GM12878 (cell line): ENCODE results near the gene LIF. TPM values are rescaled to one million over a fixed set of nuclear protein-coding genes. Genes with fewer than 3 reads are reported as not detected.

ENCODE experiments used
- ATAC-seq: fragments of 200-7000 bp; cut with Tn5 transposase; 3 replicates; pipeline ENCODE4 v1.9.1; 2020; ENCODE audit warnings: mild to moderate bottlenecking, moderate library complexity
- BruUV-seq: library from RNA; stranded (reverse); fragments of 400-500 nt; replicated peaks from 2 replicates; lab custom pipeline; 2021; lab: Mats Ljungman, UMichigan
- CTCF ChIA-PET: fragments of 300-600 bp; sonication (Branson Sonifier 250); formaldehyde crosslinking; extraction: SDS; loops from one replicate; lab custom pipeline; 2021; ENCODE audit warnings: inconsistent platforms; lab: Yijun Ruan, JAX
- POLR2A ChIA-PET: fragments of 350-600 bp; formaldehyde crosslinking; extraction: SDS; loops from one replicate; lab custom pipeline; 2021; ENCODE audit warnings: inconsistent platforms; lab: Charles Lee
- RAD21 ChIA-PET: fragments of 300-600 bp; sonication (Branson Sonifier 250); formaldehyde crosslinking; loops from one replicate; lab custom pipeline; 2023; ENCODE audit warnings: antibody characterized with exemption; ENCODE audit not compliant: unreplicated experiment; lab: Charles Lee
- SMC1A ChIA-PET: fragments of 300-600 bp; sonication (Branson Sonifier 250); formaldehyde crosslinking; loops from one replicate; lab custom pipeline; 2023; ENCODE audit not compliant: unreplicated experiment, uncharacterized antibody; lab: Charles Lee
- DNase-seq: peaks from one replicate; pipeline ENCODE4 v3.0.0-alpha.2; 2011; ENCODE audit warnings: low read depth, low spot score
- FAIRE-seq: peaks from 3 replicates; lab custom pipeline; 2011; peaks lifted over from hg19 to GRCh38; lab: Jason Lieb, UNC
- H2AFZ ChIP-seq: 2 replicates; pipeline ENCODE4 v1.6.0; 2011; ENCODE audit warnings: low read depth, low read length, control low read depth; ENCODE audit not compliant: control insufficient read depth
- H3K27ac ChIP-seq: 2 replicates; pipeline ENCODE4 v1.5.1; 2011; ENCODE audit warnings: control low read depth; ENCODE audit not compliant: control insufficient read depth, insufficient read depth
- H3K27me3 ChIP-seq, 2 experiments: replicated peaks in 1 of 2; 2 replicates each; pipeline versions ENCODE4 v1.6.0 to v1.6.1; 2011; ENCODE audit warnings: low read length in 1 of 2; ENCODE audit not compliant: control insufficient read depth in 2 of 2, insufficient read depth in 2 of 2
- H3K36me3 ChIP-seq, 2 experiments: 2 replicates each; pipeline ENCODE4 v1.5.1; 2011; ENCODE audit warnings: low read length in 1 of 2; ENCODE audit not compliant: control insufficient read depth in 2 of 2, insufficient read depth in 2 of 2
- H3K4me1 ChIP-seq: 2 replicates; pipeline ENCODE4 v1.6.1; 2011; ENCODE audit warnings: mild to moderate bottlenecking, low read length, moderate library complexity, mixed read lengths; ENCODE audit not compliant: control insufficient read depth, insufficient read depth
- H3K4me2 ChIP-seq: 2 replicates; pipeline ENCODE4 v1.6.0; 2011; ENCODE audit warnings: control low read depth; ENCODE audit not compliant: control insufficient read depth, insufficient read depth
- H3K4me3 ChIP-seq: fragments of 200-600 bp; sonication (generic); 2 replicates; pipeline ENCODE4 v1.5.1; 2016
- H3K79me2 ChIP-seq: 2 replicates; pipeline ENCODE4 v1.6.0; 2011; ENCODE audit warnings: low read length; ENCODE audit not compliant: control insufficient read depth, insufficient read depth
- H3K9ac ChIP-seq: 2 replicates; pipeline ENCODE4 v1.8.0; 2011; ENCODE audit warnings: low read length, control low read depth, mixed read lengths; ENCODE audit not compliant: control insufficient read depth, insufficient read depth
- H3K9me3 ChIP-seq: replicated peaks from 3 replicates; pipeline ENCODE4 v1.5.1; 2011; ENCODE audit warnings: mild to moderate bottlenecking, low read length; ENCODE audit not compliant: control insufficient read depth, insufficient read depth
- H4K20me1 ChIP-seq: 2 replicates; pipeline ENCODE4 v1.6.0; 2011; ENCODE audit not compliant: control insufficient read depth, insufficient read depth
- DPF2 ChIP-seq: fragments of 450-650 bp; IDR thresholded peaks from 2 replicates; pipeline ENCODE4 v1.6.1; 2017; ENCODE audit warnings: mild to moderate bottlenecking
- IKZF1 ChIP-seq: fragments of 450-650 bp; conservative IDR thresholded peaks from 2 replicates; pipeline ENCODE4 v1.6.1; 2017; ENCODE audit warnings: antibody characterized with exemption, mild to moderate bottlenecking
- IRF5 ChIP-seq: fragments of 450-650 bp; IDR thresholded peaks from 2 replicates; pipeline ENCODE4 v1.6.1; 2017; ENCODE audit warnings: borderline replicate concordance
- PKNOX1 ChIP-seq: fragments of 450-650 bp; IDR thresholded peaks from 2 replicates; pipeline ENCODE4 v1.6.1; 2016; ENCODE audit warnings: mild to moderate bottlenecking
- POLR2AphosphoS5 ChIP-seq: IDR thresholded peaks from 2 replicates; pipeline ENCODE4 v1.6.1; 2011; ENCODE audit warnings: mild to moderate bottlenecking, low read length, inconsistent platforms
- SMARCA5 ChIP-seq: fragments of 450-650 bp; IDR thresholded peaks from 2 replicates; pipeline ENCODE4 v1.6.1; 2017; ENCODE audit warnings: mild to moderate bottlenecking
- SP1 ChIP-seq: IDR thresholded peaks from one replicate; pipeline ENCODE4 v1.6.1; 2011; ENCODE audit warnings: low read depth, low read length
- TBL1XR1 ChIP-seq: IDR thresholded peaks from 2 replicates; pipeline ENCODE4 v1.6.1; 2012; ENCODE audit warnings: low read depth, low read length, improper control_type of control experiment
- TCF12 ChIP-seq: IDR thresholded peaks from 2 replicates; pipeline ENCODE4 v1.6.1; 2011; ENCODE audit warnings: low read depth, mild to moderate bottlenecking, low read length
- YBX1 ChIP-seq: fragments of 450-650 bp; IDR thresholded peaks from 2 replicates; pipeline ENCODE4 v1.6.1; 2016; ENCODE audit warnings: antibody characterized with exemption
- ZNF207 ChIP-seq: fragments of 450-650 bp; IDR thresholded peaks from 2 replicates; pipeline ENCODE4 v1.6.1; 2014; ENCODE audit warnings: antibody characterized with exemption, mild to moderate bottlenecking, borderline replicate concordance
- ZSCAN29 ChIP-seq: fragments of 450-650 bp; IDR thresholded peaks from 2 replicates; pipeline ENCODE4 v1.6.1; 2017; ENCODE audit warnings: mild to moderate bottlenecking, moderate library complexity
- ZZZ3 ChIP-seq: IDR thresholded peaks from 2 replicates; pipeline ENCODE4 v1.6.1; 2011; ENCODE audit warnings: low read depth; ENCODE audit not compliant: control insufficient read depth, insufficient read length
- WGBS: methylation state at CpG from one replicate; pipeline ENCODE4 v1.1.6; 2016; ENCODE audit warnings: low lambda C conversion rate; ENCODE audit not compliant: insufficient replicate concordance, insufficient coverage; ENCODE audit errors: missing lambda C conversion rate; 5-methylcytosine and 5-hydroxymethylcytosine counted together
- in situ Hi-C: fragments of 300-500 bp; cut with MboI; formaldehyde crosslinking; loops from 9 replicates; pipeline ENCODE4 v1.14.3; 2018; ENCODE audit warnings: mixed read lengths
- intact Hi-C: fragments of 100-400 bp; cut with micrococcal nuclease; formaldehyde crosslinking; loops from one replicate; pipeline ENCODE4 v1.14.2; 2022; ENCODE audit not compliant: unreplicated experiment
- polyA plus RNA-seq, 11 experiments: library from polyadenylated mRNA; depleted of rRNA in 4 of 11; unstranded in 6 of 11; stranded (reverse) in 5 of 11; fragments of >200 nt; fragmentation: Nextera tagmentation in 4 of 11; fragmentation: Illumina TruSeq in 1 of 11; extraction: Ambion mirVana in 4 of 11; extraction: Trizol in 1 of 11; gene quantifications; 1 replicate in 1 of 11; 2 replicates in 10 of 11; pipeline versions ENCODE4 v1.2.1 to v1.2.3, GENCODE V29; 2011 to 2016; ENCODE audit warnings: inconsistent platforms in 2 of 11, missing spikeins in 2 of 11, low read depth in 1 of 11
- total RNA-seq, 4 experiments: library from RNA; depleted of rRNA in 3 of 4; stranded (reverse); fragments of >200 nt in 3 of 4; fragmentation: Illumina TruSeq in 1 of 4; extraction: Trizol in 1 of 4; gene quantifications; 2 replicates each; pipeline versions ENCODE4 v1.2.1 to v1.2.3, GENCODE V29; 2013 to 2021

Gene LIF
- total and polyA plus RNA-seq, 10 of the 15 experiments (the other 5 are each of a cell fraction or from before 2014, with no cell fraction given) = 0.05 to 3.4 (median 0.97) TPM

- Histone ChIP-seq H3K27ac (no peak overlapping the region), H3K9ac (no peak overlapping the region), H3K27me3 (no peaks in the 10 kb centered on the region), H3K36me3 (no peaks in the 10 kb centered on the region), H3K4me1 (no peaks in the 10 kb centered on the region; the same call in 1 of the 2 replicates), H3K9me3 (no peaks in the 10 kb centered on the region), H3K4me3 (no peak overlapping the region), H2AFZ (no peak overlapping the region), H3K4me2 (no peak overlapping the region), H3K79me2 (no peaks in the 10 kb centered on the region), H4K20me1 (no peaks in the 10 kb centered on the region)
- ChIA-PET CTCF (interaction anchor here (1.0 kb wide), 1 partner anchor 51 kb away, joined by 3 read pairs; no protein-coding TSS in a partner anchor), POLR2A (no interaction called here), RAD21 (no interaction called here), SMC1A (no interaction called here)
- TF ChIP-seq SP1 (no peak), DPF2 (no peak), YBX1 (no peak), SMARCA5 (no peak), IRF5 (no peak), ZNF207 (no peak), IKZF1 (no peak), PKNOX1 (no peak), ZSCAN29 (no peak), POLR2AphosphoS5 (no peak), ZZZ3 (no peak), TBL1XR1 (no peak), TCF12 (no peak)
- intact Hi-C loops = no loop called here
- WGBS = 9% methylated on average over 5 of the region's 5 CpGs
- ATAC-seq = peak; percentile 41; the same call in 1 of the 3 replicates
- no peak for DNase-seq
- no TSS peak for BruUV-seq
- in situ Hi-C loops = no loop called here
- no peak for FAIRE-seq
Observed at GRCh38 chr22:30212363-30212995, 34.1 kb downstream of the LIF start.
